CD4-positive, alpha-beta T cell (primary cell): ENCODE measurements around the gene C2. TPM values are rescaled to one million over a fixed set of nuclear protein-coding genes. Genes with fewer than 3 reads are reported as not detected.

Experiments
- ATAC-seq: fragments of 200-7000 bp; cut with Tn5 transposase; one replicate; pipeline ENCODE4 v1.10.0; 2022; ENCODE audit warnings: mild to moderate bottlenecking; ENCODE audit not compliant: poor library complexity
- CTCF ChIA-PET: fragments of 350-600 bp; sonication (Branson Sonifier 250); formaldehyde crosslinking; loops from one replicate; lab custom pipeline; 2021; ENCODE audit warnings: antibody characterized with exemption, inconsistent platforms; lab: Charles Lee
- POLR2A ChIA-PET: fragments of 350-600 bp; sonication (Branson Sonifier 250); formaldehyde crosslinking; loops from one replicate; lab custom pipeline; 2021; ENCODE audit warnings: antibody characterized with exemption, inconsistent platforms; lab: Charles Lee
- DNase-seq, 14 experiments: peaks; one replicate each; pipeline ENCODE4 v3.0.0-alpha.2; 2013 to 2020; ENCODE audit warnings: mixed read lengths in 2 of 14
- H3K27ac ChIP-seq, 2 donors: one replicate each; pipeline versions ENCODE4 v1.5.1 to v1.7.0; 2013; ENCODE audit warnings: low read length in 2 of 2, low read depth in 1 of 2, mild to moderate bottlenecking in 1 of 2
- H3K27me3 ChIP-seq, 2 experiments: 1 replicate in 1 of 2; 2 replicates in 1 of 2; pipeline versions ENCODE4 v1.6.1 to v1.7.0; 2013; ENCODE audit warnings: low read length in 2 of 2, control low read depth in 1 of 2, mild to moderate bottlenecking in 1 of 2, moderate library complexity in 1 of 2; ENCODE audit not compliant: insufficient read depth in 2 of 2, control insufficient read depth in 1 of 2
- H3K36me3 ChIP-seq: one replicate; pipeline ENCODE4 v1.6.1; 2013; ENCODE audit warnings: low read length, control low read depth; ENCODE audit not compliant: insufficient read depth
- H3K4me1 ChIP-seq: one replicate; pipeline ENCODE4 v1.6.1; 2013; ENCODE audit warnings: low read length, control low read depth; ENCODE audit not compliant: insufficient read depth
- H3K4me3 ChIP-seq: one replicate; pipeline ENCODE4 v1.5.1; 2013; ENCODE audit warnings: mild to moderate bottlenecking, low read length, moderate library complexity
- H3K9me3 ChIP-seq, 2 experiments: 1 replicate in 1 of 2; 2 replicates in 1 of 2; pipeline versions ENCODE4 v1.6.1 to v1.7.0; 2013; ENCODE audit warnings: low read length in 2 of 2, mild to moderate bottlenecking in 2 of 2, control low read depth in 1 of 2, moderate library complexity in 1 of 2; ENCODE audit not compliant: control insufficient read depth in 1 of 2, insufficient read depth in 1 of 2
- H3K27ac Mint-ChIP-seq: one replicate; pipeline ENCODE4 v1.8.0; 2020; ENCODE audit warnings: mixed read lengths
- H3K27me3 Mint-ChIP-seq: one replicate; pipeline ENCODE4 v1.8.0; 2021; ENCODE audit warnings: mixed read lengths
- H3K36me3 Mint-ChIP-seq: one replicate; pipeline ENCODE4 v1.8.0; 2021; ENCODE audit warnings: low read depth, mixed read lengths
- H3K4me1 Mint-ChIP-seq: one replicate; pipeline ENCODE4 v1.8.0; 2021; ENCODE audit warnings: low read depth, mixed read lengths
- H3K4me3 Mint-ChIP-seq: one replicate; pipeline ENCODE4 v1.8.0; 2020; ENCODE audit warnings: mild to moderate bottlenecking, mixed read lengths
- H3K9me3 Mint-ChIP-seq: one replicate; pipeline ENCODE4 v1.8.0; 2020; ENCODE audit warnings: mixed read lengths
- intact Hi-C, 2 experiments: fragments of 100-400 bp; cut with DNase I in 1 of 2; cut with micrococcal nuclease in 1 of 2; formaldehyde crosslinking; loops; one replicate each; pipeline versions ENCODE4 v1.15.1 to v1.9.0; 2023 to 2025; cut with DNase I, micrococcal nuclease
- total RNA-seq, 174 experiments: library from RNA in 2 of 174; stranded (reverse) in 2 of 174; gene quantifications; one replicate each; pipeline ENCODE4 v1.2.3 and lab custom pipeline; 2021 to 2026
- TF ChIP-seq, protein P1 (sequence below): fragments of 200-600 bp; IDR thresholded peaks from one replicate; pipeline ENCODE4 v1.8.0; 2022; ENCODE audit warnings: antibody characterized with exemption, mild to moderate bottlenecking

Gene C2
- total RNA-seq, 2 experiments from 2014 or later: 1.4 to 2.3 TPM

DNA sequence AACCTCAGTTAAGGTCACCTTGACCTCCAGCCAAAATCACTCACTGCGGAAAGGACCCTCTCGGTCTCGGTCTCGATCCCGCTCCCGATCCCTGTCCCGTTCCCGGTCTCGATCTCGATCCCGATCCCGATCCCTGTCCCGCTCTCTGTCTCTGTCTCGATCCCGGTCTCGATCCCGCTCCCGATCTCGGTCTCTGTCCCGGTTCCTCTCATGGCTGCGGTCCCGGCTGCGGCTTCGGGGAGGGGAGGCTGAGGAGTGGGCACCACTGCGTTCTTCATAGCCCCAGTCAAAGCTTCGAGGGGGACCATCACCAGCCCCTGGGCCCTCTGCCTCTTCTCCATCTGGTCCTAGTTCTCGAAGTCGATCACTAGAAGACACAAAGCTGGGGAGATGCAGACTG is 27.0 kb downstream of the C2 start:
- H3K36me3 Mint-ChIP-seq: peaks cover 71% of the 10 kb centered on the region
- DNase-seq (no peak), ATAC-seq (no peak)
- TF ChIP-seq, protein P1, sequence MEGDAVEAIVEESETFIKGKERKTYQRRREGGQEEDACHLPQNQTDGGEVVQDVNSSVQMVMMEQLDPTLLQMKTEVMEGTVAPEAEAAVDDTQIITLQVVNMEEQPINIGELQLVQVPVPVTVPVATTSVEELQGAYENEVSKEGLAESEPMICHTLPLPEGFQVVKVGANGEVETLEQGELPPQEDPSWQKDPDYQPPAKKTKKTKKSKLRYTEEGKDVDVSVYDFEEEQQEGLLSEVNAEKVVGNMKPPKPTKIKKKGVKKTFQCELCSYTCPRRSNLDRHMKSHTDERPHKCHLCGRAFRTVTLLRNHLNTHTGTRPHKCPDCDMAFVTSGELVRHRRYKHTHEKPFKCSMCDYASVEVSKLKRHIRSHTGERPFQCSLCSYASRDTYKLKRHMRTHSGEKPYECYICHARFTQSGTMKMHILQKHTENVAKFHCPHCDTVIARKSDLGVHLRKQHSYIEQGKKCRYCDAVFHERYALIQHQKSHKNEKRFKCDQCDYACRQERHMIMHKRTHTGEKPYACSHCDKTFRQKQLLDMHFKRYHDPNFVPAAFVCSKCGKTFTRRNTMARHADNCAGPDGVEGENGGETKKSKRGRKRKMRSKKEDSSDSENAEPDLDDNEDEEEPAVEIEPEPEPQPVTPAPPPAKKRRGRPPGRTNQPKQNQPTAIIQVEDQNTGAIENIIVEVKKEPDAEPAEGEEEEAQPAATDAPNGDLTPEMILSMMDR: no peak
- peaks cover 19% of the 10 kb centered on the region for H3K4me1 ChIP-seq
- H3K27me3 Mint-ChIP-seq: no peaks in the 10 kb centered on the region
- peaks cover 26% of the 10 kb centered on the region for H3K4me1 Mint-ChIP-seq
- no peak overlapping the region for H3K27ac Mint-ChIP-seq
- intact Hi-C loops: loop anchor here in 1 of 2 experiments (5.0 to 10.0 kb wide), 2 partner anchors 272 to 1890 kb away; partner anchors contain the start of genes LY6G5C, POLR1H and PPP1R11
- ChIA-PET CTCF (no interaction called here), POLR2A (no interaction called here)
- H3K9me3 Mint-ChIP-seq: no peaks in the 10 kb centered on the region
- no peak overlapping the region for H3K4me3 Mint-ChIP-seq
- H3K4me3 ChIP-seq: no peak overlapping the region
- no peaks in the 10 kb centered on the region for H3K27me3 ChIP-seq
- H3K9me3 ChIP-seq: no peaks in the 10 kb centered on the region
- H3K27ac ChIP-seq: no peak overlapping the region
- peaks cover 55% of the 10 kb centered on the region for H3K36me3 ChIP-seq

DNA sequence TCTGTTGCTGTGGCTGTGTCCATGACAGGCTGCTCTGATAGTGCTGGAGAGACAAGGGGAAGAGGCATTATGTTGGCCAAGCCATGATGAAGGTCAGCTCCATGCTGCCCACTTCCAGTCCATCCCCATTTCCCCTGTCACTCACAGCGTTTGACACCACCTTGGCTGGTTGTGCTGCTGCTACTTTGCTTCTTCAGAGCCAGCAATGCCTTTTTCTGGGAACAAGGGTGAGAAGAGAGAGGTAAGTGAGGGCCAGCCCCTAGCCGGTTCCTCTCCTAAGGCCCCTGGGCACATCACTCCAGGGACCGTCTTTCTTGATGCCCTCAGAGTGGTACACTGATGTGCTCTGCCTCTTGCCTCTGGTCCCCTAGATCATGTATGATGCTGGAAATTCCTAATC is 29.3 kb downstream of the C2 start:
- peak overlapping the region; percentile 97 for H3K27ac Mint-ChIP-seq
- no peaks in the 10 kb centered on the region for H3K27me3 ChIP-seq
- peak overlapping the region; percentile 96 for H3K4me3 Mint-ChIP-seq
- H3K27ac ChIP-seq: no peak overlapping the region
- no peak overlapping the region for H3K4me3 ChIP-seq
- no peaks in the 10 kb centered on the region for H3K27me3 Mint-ChIP-seq
- CTCF ChIA-PET: no interaction called here
- DNase-seq (no peak), ATAC-seq (no peak)
- H3K4me1 ChIP-seq: peaks cover 30% of the 10 kb centered on the region
- H3K4me1 Mint-ChIP-seq: peaks cover 38% of the 10 kb centered on the region
- H3K36me3 ChIP-seq: peaks cover 66% of the 10 kb centered on the region
- H3K9me3 Mint-ChIP-seq: no peaks in the 10 kb centered on the region
- intact Hi-C loops: loop anchor here (5.0 to 10.0 kb wide), 5 partner anchors 59 to 1892 kb away; partner anchors contain the start of genes AGPAT1 (in 1 of the 2), ATF6B (in 1 of the 2), DDX39B (in 1 of the 2) and EHMT2 (in 1 of the 2)
- TF ChIP-seq, protein P1: no peak
- no peaks in the 10 kb centered on the region for H3K9me3 ChIP-seq
- peaks cover 80% of the 10 kb centered on the region for H3K36me3 Mint-ChIP-seq
- POLR2A ChIA-PET: interaction anchor here (3.5 to 5.4 kb wide), 2 partner anchors 14 to 94 kb away, joined by 10 to 102 read pairs; partner anchors contain the start of genes DXO and NEU1

DNA sequence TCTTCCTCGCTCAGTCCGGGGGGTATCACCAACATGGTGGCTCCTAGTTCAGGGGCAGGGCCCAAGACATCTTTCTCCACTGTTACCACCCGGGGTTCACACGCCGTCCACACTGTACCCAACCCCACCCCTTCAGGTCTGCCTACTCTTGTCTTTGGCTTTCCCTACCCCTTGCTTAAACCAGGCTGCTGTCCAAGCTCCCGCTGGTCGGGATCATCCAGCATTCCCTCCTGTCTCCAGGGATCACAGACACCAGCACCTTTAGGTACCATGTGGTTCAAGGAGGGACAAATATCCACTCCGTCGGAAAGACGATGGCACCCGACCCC is 30.9 kb downstream of the C2 start:
- intact Hi-C loops: loop anchor here (2.0 to 10.0 kb wide), 6 partner anchors 61 to 1894 kb away; partner anchors contain the start of genes EHMT2 (in 2 of the 2), AGPAT1 (in 1 of the 2), ATF6B (in 1 of the 2) and DDX39B (in 1 of the 2)
- Histone ChIP-seq H3K36me3 (peaks cover 71% of the 10 kb centered on the region), H3K27me3 (no peaks in the 10 kb centered on the region), H3K27ac (peak overlapping the region; percentile 94 to 96), H3K9me3 (no peaks in the 10 kb centered on the region), H3K4me3 (peak overlapping the region; percentile 97), H3K4me1 (peaks cover 30% of the 10 kb centered on the region)
- no peaks in the 10 kb centered on the region for H3K9me3 Mint-ChIP-seq
- peak overlapping the region; percentile 96 for H3K4me3 Mint-ChIP-seq
- H3K4me1 Mint-ChIP-seq: peaks cover 38% of the 10 kb centered on the region
- ATAC-seq (no peak), DNase-seq (no peak)
- TF ChIP-seq, protein P1: no peak
- ChIA-PET POLR2A (interaction anchor here (0.9 to 5.4 kb wide), 11 partner anchors 12 to 1892 kb away, joined by 3 to 102 read pairs (median 4); partner anchors contain the start of genes ATF6B, BAG6, DXO and EHMT2), CTCF (no interaction called here)
- H3K27ac Mint-ChIP-seq: peak overlapping the region; percentile 97
- peaks cover 81% of the 10 kb centered on the region for H3K36me3 Mint-ChIP-seq
- no peaks in the 10 kb centered on the region for H3K27me3 Mint-ChIP-seq
